MM.1S (cell line): ENCODE measurements around the gene FOXF2.

ENCODE experiments used
- EZH2 ChIP-seq: fragments of 300-600 bp; sonication (generic); optimal IDR thresholded peaks from 2 replicates; pipeline ENCODE3; 2017; ENCODE audit warnings: low read depth, mild to moderate bottlenecking, antibody characterized with exemption, low read length, mixed read lengths
- EZH2phosphoT487 ChIP-seq: fragments of 300-600 bp; sonication (generic); IDR thresholded peaks from 2 replicates; pipeline ENCODE4 v1.6.1; 2018; ENCODE audit warnings: antibody characterized with exemption, low read length
- TF ChIP-seq, protein P1 (sequence below): fragments of 300-600 bp; sonication (generic); IDR thresholded peaks from 2 replicates; pipeline ENCODE4 v1.5.1; 2016; ENCODE audit warnings: antibody characterized with exemption, low read length, mixed read lengths

DNA sequence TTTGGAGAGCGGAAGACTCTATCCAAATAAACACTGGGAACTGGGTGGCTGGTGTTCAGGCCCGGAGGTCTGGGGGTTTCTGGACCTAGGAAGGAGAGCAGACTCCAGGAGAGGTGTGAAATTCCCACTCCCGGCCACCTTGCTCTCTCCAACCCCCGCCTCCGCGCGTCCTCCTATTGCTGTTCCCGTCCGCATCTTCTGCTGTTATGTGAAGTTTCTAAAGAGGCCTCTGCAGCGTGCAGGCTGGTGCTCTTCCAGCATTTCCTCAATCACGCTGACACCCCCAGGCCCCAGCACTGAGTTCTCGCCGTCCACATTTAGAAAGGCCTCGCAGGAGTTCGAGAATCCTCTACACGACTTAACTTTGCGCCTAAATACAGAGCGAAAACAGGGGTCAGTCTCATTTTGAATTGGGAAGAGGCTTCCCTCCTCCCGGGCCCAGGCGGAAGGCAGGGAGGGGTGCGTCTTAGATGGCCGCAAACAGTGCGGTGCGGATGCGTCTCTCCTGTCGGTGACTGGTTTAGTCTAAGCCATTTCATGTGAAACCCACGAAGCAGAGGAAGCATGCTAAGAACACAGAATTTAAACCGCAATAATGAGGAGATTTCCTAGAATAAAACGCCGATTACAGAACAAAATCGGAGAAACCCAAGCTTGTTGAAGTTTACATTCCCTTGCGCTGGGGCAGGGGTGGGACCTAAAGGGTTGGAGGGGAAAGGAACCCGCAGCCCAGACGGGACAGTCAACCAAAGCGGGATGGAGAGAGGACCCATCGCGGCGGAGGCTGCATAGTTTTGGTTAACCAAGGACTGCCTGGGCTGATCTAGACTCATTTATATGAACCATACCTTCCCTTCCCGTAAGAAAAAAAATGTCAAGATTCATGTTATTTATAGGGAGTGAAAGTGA lies 4.0 kb upstream of the FOXF2 start:
- TF ChIP-seq, protein P1, sequence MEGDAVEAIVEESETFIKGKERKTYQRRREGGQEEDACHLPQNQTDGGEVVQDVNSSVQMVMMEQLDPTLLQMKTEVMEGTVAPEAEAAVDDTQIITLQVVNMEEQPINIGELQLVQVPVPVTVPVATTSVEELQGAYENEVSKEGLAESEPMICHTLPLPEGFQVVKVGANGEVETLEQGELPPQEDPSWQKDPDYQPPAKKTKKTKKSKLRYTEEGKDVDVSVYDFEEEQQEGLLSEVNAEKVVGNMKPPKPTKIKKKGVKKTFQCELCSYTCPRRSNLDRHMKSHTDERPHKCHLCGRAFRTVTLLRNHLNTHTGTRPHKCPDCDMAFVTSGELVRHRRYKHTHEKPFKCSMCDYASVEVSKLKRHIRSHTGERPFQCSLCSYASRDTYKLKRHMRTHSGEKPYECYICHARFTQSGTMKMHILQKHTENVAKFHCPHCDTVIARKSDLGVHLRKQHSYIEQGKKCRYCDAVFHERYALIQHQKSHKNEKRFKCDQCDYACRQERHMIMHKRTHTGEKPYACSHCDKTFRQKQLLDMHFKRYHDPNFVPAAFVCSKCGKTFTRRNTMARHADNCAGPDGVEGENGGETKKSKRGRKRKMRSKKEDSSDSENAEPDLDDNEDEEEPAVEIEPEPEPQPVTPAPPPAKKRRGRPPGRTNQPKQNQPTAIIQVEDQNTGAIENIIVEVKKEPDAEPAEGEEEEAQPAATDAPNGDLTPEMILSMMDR = no peak
- no peak for TF ChIP-seq EZH2
- TF ChIP-seq EZH2phosphoT487 = no peak
